ENCODE measurements around the gene DAD1. TPM values are rescaled to one million over a fixed set of nuclear protein-coding genes. Genes with fewer than 3 reads are reported as not detected.
"Not testable (repeated sequence)": the region's sequence is repeated elsewhere in the genome, so short reads cannot be mapped to it uniquely, and the experiment has no call there.

DAD1 gene
- total and polyA plus RNA-seq, 7 experiments from 2014 or later = 68.8 to 777 (median 123) TPM

DNA sequence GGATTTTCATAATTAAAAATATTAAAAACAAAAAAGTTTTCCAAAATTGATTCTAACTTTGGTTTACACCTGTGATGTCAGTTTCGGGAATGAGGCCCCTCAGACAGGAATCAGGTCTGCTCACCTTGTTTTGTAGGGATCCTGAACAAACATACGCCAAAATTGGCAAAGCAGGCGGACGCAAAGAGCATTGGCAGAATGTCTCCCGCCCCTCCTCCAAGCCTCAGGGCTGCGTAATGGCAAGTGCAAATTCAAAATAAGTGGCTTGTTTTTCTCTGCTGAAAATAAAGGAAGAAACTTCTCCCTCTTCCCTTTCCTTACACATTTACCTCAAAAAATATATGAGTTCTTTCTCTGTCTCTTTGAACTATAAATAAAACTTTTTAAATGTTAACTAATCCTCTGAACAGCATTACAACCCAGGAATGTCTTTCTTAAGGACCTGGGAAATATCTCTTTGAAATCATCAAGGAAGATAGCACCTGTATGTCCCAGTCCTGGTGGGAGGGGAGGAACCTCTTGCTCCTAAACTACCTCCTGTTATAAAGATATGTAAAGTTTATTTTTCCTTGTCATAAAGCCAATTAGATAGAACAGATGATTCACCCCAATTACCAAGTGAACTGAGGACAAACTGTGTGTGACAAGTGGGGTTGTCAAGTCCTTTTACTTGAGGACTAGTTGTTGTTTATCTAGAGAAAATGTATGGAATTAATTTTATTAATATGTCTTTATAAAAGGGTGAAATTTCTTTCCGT is 38.7 kb upstream of the DAD1 start:
- intact Hi-C loops (cut with micrococcal nuclease) = no loop called here
- ChIA-PET POLR2A (no interaction called here), CTCF (interaction anchor here (0.7 kb wide), 1 partner anchor 19 kb away, joined by 3 read pairs; no protein-coding TSS in a partner anchor)
- Histone ChIP-seq H3K27ac (ENCODE audit: low read depth, low read length) (no peak overlapping the region), H3K27me3 (ENCODE audit: control insufficient read depth in 2 of 2, insufficient read depth in 2 of 2, low read length in 2 of 2) (no peaks in the 10 kb centered on the region), H3K36me3 (ENCODE audit: control insufficient read depth in 2 of 3, insufficient read depth in 3 of 3, low read length in 3 of 3) (no peaks in the 10 kb centered on the region), H3K4me1 (ENCODE audit: control insufficient read depth in 2 of 2, insufficient read depth in 2 of 2, low read length in 2 of 2) (no peaks in the 10 kb centered on the region), H3K9me3 (ENCODE audit: control insufficient read depth in 2 of 3, low read length in 3 of 3) (no peaks in the 10 kb centered on the region), H3K4me3 (ENCODE audit: low read length) (no peak overlapping the region)
- no peak overlapping the region for H3K4me3 Mint-ChIP-seq
- H3K9me3 Mint-ChIP-seq = peaks cover 3 to 19% (median 8%) of the 10 kb centered on the region in 11 donors
- H3K27ac Mint-ChIP-seq = no peak overlapping the region
- DNase-seq = no peak
- peaks cover 0 to 7% (median 3%) of the 10 kb centered on the region in 7 donors for H3K4me1 Mint-ChIP-seq
- H3K36me3 Mint-ChIP-seq = peaks cover 0 to 7% (median 0%) of the 10 kb centered on the region in 5 donors
- peaks cover 0 to 29% (median 4%) of the 10 kb centered on the region in 5 donors for H3K27me3 Mint-ChIP-seq
- no peak for ATAC-seq

DNA sequence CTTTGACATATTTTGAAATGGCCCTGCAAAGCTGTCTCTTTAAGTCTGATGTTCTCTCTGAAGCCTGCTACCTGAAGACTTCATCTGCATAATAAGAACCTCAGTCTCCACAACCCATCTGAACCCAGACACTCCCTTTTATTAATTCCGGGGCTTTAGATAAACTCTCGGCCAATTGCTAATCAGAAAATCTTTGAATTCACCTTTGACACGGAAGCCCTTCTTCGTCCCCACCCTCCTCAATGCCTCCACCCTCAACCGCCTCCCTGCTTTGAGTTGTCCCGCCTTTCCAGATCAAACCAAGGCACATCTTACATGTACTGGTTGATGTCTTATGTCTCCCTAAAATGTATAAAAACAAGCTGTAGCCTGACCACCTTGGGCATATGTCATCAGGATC is 37.6 kb upstream of the DAD1 start:
- intact Hi-C loops (cut with micrococcal nuclease) = no loop called here
- Mint-ChIP-seq H3K27ac (no peak overlapping the region), H3K36me3 (peaks cover 0 to 7% (median 1%) of the 10 kb centered on the region in 5 donors), H3K9me3 (peaks cover under 1 to 15% (median 7%) of the 10 kb centered on the region in 11 donors), H3K27me3 (peaks cover 0 to 23% (median 4%) of the 10 kb centered on the region in 5 donors), H3K4me1 (peaks cover 0 to 7% (median 3%) of the 10 kb centered on the region in 7 donors), H3K4me3 (no peak overlapping the region)
- no peaks in the 10 kb centered on the region for H3K36me3 ChIP-seq (ENCODE audit: control insufficient read depth in 2 of 3, insufficient read depth in 3 of 3, low read length in 3 of 3)
- H3K27ac ChIP-seq (ENCODE audit: low read depth, low read length) = no peak overlapping the region
- no peaks in the 10 kb centered on the region for H3K27me3 ChIP-seq (ENCODE audit: control insufficient read depth in 2 of 2, insufficient read depth in 2 of 2, low read length in 2 of 2)
- POLR2A ChIA-PET = no interaction called here
- H3K9me3 ChIP-seq (ENCODE audit: control insufficient read depth in 2 of 3, low read length in 3 of 3) = no peaks in the 10 kb centered on the region
- no peak for ATAC-seq
- H3K4me3 ChIP-seq (ENCODE audit: low read length) = no peak overlapping the region
- CTCF ChIA-PET = no interaction called here
- no peaks in the 10 kb centered on the region for H3K4me1 ChIP-seq (ENCODE audit: control insufficient read depth in 2 of 2, insufficient read depth in 2 of 2, low read length in 2 of 2)
- DNase-seq = no peak

DNA sequence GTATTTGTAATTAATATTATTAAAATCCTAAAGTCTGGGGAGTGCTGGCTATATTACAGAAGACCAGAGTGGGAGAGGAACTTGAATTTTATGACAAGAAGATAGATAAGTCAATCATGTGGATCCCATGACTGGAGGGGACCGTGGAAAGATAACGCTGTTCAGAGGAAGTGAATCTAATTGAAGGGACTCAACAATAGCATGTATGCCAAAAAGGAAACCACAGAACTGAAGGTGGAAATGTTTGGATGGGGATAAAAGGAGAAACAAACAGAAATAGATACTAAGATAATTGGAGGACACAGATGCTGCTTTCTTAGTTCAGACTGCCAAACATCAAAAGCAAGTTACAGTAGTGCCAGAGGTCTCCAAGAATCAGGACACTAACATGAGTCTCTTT is 34.0 kb upstream of the DAD1 start:
- intact Hi-C loops (cut with micrococcal nuclease) = no loop called here
- Mint-ChIP-seq H3K4me1 (peaks cover 0 to 7% (median 3%) of the 10 kb centered on the region in 7 donors), H3K36me3 (peaks cover 0 to 5% (median 0%) of the 10 kb centered on the region in 5 donors), H3K4me3 (no peak overlapping the region), H3K27ac (peak overlapping the region in 1 of 9 donors; percentile 70), H3K27me3 (peaks cover 0 to 18% (median 3%) of the 10 kb centered on the region in 5 donors), H3K9me3 (peaks cover 0 to 3% (median 0%) of the 10 kb centered on the region in 11 donors)
- POLR2A ChIA-PET = no interaction called here
- Histone ChIP-seq H3K4me3 (ENCODE audit: low read length) (no peak overlapping the region), H3K36me3 (ENCODE audit: control insufficient read depth in 2 of 3, insufficient read depth in 3 of 3, low read length in 3 of 3) (no peaks in the 10 kb centered on the region), H3K27ac (ENCODE audit: low read depth, low read length) (no peak overlapping the region), H3K27me3 (ENCODE audit: control insufficient read depth in 2 of 2, insufficient read depth in 2 of 2, low read length in 2 of 2) (no peaks in the 10 kb centered on the region), H3K4me1 (ENCODE audit: control insufficient read depth in 2 of 2, insufficient read depth in 2 of 2, low read length in 2 of 2) (no peaks in the 10 kb centered on the region), H3K9me3 (ENCODE audit: control insufficient read depth in 2 of 3, low read length in 3 of 3) (no peaks in the 10 kb centered on the region)
- no peak for DNase-seq
- ATAC-seq = no peak
- CTCF ChIA-PET = interaction anchor here (1.2 kb wide), 1 partner anchor 30 kb away, joined by 3 read pairs; no protein-coding TSS in a partner anchor

DNA sequence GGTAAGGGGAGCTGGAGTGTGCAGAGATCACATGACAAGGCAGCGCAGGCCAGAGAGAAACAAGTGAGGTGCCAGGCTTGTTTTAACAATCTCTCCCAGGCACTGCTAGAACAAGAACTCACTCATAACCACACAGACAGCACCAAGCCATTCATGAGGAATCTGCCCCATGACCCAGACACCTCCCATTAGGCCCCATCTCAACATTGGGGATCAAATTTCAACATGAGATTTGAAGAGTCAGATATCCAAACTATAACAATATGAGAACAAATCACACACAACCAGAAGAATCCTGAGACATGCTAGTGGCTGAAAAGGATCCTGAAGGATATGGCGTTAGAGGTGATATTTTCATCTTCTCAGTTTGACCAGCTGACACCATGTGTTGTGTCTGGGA is 33.2 kb upstream of the DAD1 start:
- DNase-seq = no peak
- no peaks in the 10 kb centered on the region for H3K4me1 ChIP-seq (ENCODE audit: control insufficient read depth in 2 of 2, insufficient read depth in 2 of 2, low read length in 2 of 2)
- H3K27me3 ChIP-seq (ENCODE audit: control insufficient read depth in 2 of 2, insufficient read depth in 2 of 2, low read length in 2 of 2) = no peaks in the 10 kb centered on the region
- Mint-ChIP-seq H3K27me3 (peaks cover 0 to 21% (median 3%) of the 10 kb centered on the region in 5 donors), H3K4me1 (peaks cover 0 to 7% (median 3%) of the 10 kb centered on the region in 7 donors), H3K27ac (peak overlapping the region in 1 of 9 donors; percentile 24), H3K9me3 (peaks cover 0 to 3% (median 0%) of the 10 kb centered on the region in 11 donors), H3K36me3 (peaks cover 0 to 5% (median 0%) of the 10 kb centered on the region in 5 donors), H3K4me3 (no peak overlapping the region)
- POLR2A ChIA-PET = no interaction called here
- no peak for ATAC-seq
- no peak overlapping the region for H3K4me3 ChIP-seq (ENCODE audit: low read length)
- intact Hi-C loops (cut with micrococcal nuclease) = no loop called here
- CTCF ChIA-PET = no interaction called here
- no peak overlapping the region for H3K27ac ChIP-seq (ENCODE audit: low read depth, low read length)
- no peaks in the 10 kb centered on the region for H3K9me3 ChIP-seq (ENCODE audit: control insufficient read depth in 2 of 3, low read length in 3 of 3)
- no peaks in the 10 kb centered on the region for H3K36me3 ChIP-seq (ENCODE audit: control insufficient read depth in 2 of 3, insufficient read depth in 3 of 3, low read length in 3 of 3)

DNA sequence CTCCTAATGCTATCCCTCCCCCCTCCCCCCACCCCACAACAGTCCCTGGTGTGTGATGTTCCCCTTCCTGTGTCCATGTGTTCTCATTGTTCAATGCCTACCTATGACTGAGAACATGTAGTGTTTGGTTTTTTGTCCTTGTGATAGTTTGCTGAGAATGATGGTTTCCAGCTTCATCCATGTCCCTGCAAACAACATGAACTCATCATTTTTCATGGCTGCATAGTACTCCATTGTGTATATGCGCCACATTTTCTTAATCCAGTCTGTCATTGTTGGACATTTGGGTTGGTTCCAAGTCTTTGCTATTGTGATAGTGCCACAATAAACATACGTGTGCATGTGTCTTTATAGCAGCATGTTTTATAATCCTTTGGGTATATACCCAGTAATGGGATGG is 26.7 kb upstream of the DAD1 start:
- H3K4me3 ChIP-seq (ENCODE audit: low read length); intact Hi-C loops (cut with micrococcal nuclease); H3K9me3 ChIP-seq (ENCODE audit: control insufficient read depth in 2 of 3, low read length in 3 of 3); CTCF ChIA-PET; H3K4me3 Mint-ChIP-seq; H3K27ac ChIP-seq (ENCODE audit: low read depth, low read length); H3K27me3 ChIP-seq (ENCODE audit: control insufficient read depth in 2 of 2, insufficient read depth in 2 of 2, low read length in 2 of 2); H3K9me3 Mint-ChIP-seq; H3K4me1 Mint-ChIP-seq; H3K4me1 ChIP-seq (ENCODE audit: control insufficient read depth in 2 of 2, insufficient read depth in 2 of 2, low read length in 2 of 2); POLR2A ChIA-PET; H3K27ac Mint-ChIP-seq; DNase-seq; ATAC-seq: not testable (repeated sequence)
- H3K36me3 Mint-ChIP-seq = peaks cover 4 to 13% (median 7%) of the 10 kb centered on the region in 5 donors
- H3K27me3 Mint-ChIP-seq = peaks cover 0 to 12% (median 0%) of the 10 kb centered on the region in 5 donors
- H3K36me3 ChIP-seq (ENCODE audit: control insufficient read depth in 2 of 3, insufficient read depth in 3 of 3, low read length in 3 of 3) = peaks cover 0 to 14% (median 0%) of the 10 kb centered on the region in 3 experiments

DNA sequence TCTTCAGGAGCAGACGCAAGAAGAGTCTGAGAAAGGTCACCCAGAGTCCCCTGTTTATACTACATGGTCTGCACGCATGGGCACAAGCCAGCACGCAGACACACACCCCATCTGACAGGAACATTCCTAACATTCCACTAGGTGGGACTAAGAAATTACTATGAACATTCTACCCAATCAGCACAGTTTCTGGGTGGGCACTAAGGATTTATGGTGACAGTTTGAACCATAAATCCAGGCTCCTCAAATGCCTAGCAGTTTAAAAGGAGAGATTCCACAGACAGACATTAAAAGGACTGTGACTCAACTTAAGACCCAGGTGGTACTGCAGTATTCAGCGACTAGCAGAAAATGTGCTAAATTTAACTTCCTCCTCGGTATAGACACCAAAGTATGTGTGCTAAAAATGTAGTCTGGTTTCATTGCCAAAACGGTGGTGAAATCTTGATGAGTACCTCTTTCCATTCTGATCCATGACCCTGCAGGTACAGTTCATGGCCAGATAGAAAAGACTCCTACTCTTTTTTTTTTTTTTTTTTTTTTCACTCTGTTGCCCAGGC is 25.3 kb upstream of the DAD1 start:
- Mint-ChIP-seq H3K4me1 (peaks cover 0 to 4% (median 0%) of the 10 kb centered on the region in 7 donors), H3K9me3 (peaks cover 0 to 2% (median 0%) of the 10 kb centered on the region in 11 donors), H3K36me3 (peaks cover 13 to 28% (median 19%) of the 10 kb centered on the region in 5 donors), H3K4me3 (no peak overlapping the region), H3K27me3 (peaks cover 0 to 9% (median 0%) of the 10 kb centered on the region in 5 donors), H3K27ac (no peak overlapping the region)
- ATAC-seq (no peak), DNase-seq (no peak)
- CTCF ChIA-PET = no interaction called here
- peaks cover 0 to 28% (median 4%) of the 10 kb centered on the region in 3 experiments for H3K36me3 ChIP-seq (ENCODE audit: control insufficient read depth in 2 of 3, insufficient read depth in 3 of 3, low read length in 3 of 3)
- H3K27me3 ChIP-seq (ENCODE audit: control insufficient read depth in 2 of 2, insufficient read depth in 2 of 2, low read length in 2 of 2) = no peaks in the 10 kb centered on the region
- H3K27ac ChIP-seq (ENCODE audit: low read depth, low read length) = no peak overlapping the region
- no peaks in the 10 kb centered on the region for H3K4me1 ChIP-seq (ENCODE audit: control insufficient read depth in 2 of 2, insufficient read depth in 2 of 2, low read length in 2 of 2)
- no peak overlapping the region for H3K4me3 ChIP-seq (ENCODE audit: low read length)
- POLR2A ChIA-PET = no interaction called here
- intact Hi-C loops (cut with micrococcal nuclease) = no loop called here
- no peaks in the 10 kb centered on the region for H3K9me3 ChIP-seq (ENCODE audit: control insufficient read depth in 2 of 3, low read length in 3 of 3)
